Activated naive CD8-positive, alpha-beta T cell treated with anti-CD3 and anti-CD28 coated beads, Interleukin-2, amount 50 U/mL, for 24 hours (primary cell): ENCODE results near the gene OR52A1.

Source experiments
- ATAC-seq: fragments of 150-1000 bp; cut with Tn5 transposase; one replicate; pipeline ENCODE4 v1.10.0; 2021
- DNase-seq: peaks from one replicate; pipeline ENCODE4 v3.0.0; 2021
- H3K27ac Mint-ChIP-seq: one replicate; pipeline ENCODE4 v1.8.0; 2021; ENCODE audit warnings: mild to moderate bottlenecking, mixed read lengths
- H3K27me3 Mint-ChIP-seq: one replicate; pipeline ENCODE4 v1.8.0; 2021; ENCODE audit warnings: mixed read lengths
- H3K36me3 Mint-ChIP-seq: one replicate; pipeline ENCODE4 v1.8.0; 2021; ENCODE audit warnings: low read depth, mixed read lengths
- H3K4me1 Mint-ChIP-seq: one replicate; pipeline ENCODE4 v1.8.0; 2021; ENCODE audit warnings: mixed read lengths
- H3K4me3 Mint-ChIP-seq: one replicate; pipeline ENCODE4 v1.8.0; 2021; ENCODE audit warnings: mild to moderate bottlenecking, moderate library complexity, mixed read lengths
- H3K9me3 Mint-ChIP-seq: one replicate; pipeline ENCODE4 v1.8.0; 2021; ENCODE audit warnings: mixed read lengths

Gene OR52A1

DNA sequence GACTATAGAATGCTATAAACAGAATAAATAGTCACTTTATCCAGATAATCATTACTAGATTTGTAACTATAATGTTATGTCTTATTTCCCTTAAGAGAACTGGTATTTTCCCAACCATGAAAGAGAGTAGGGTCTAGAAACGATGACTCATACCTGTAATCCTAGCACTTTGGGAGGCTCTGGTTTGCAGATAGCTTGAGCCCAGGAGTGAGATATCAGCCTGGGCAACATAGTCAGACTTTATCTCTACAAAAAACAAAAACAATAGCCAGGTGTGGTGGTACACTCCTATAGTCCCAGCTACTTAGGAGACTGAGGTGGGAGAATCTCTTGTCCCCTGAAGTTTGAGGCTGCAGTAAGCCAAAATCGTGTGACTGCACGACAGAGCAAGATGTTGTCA is 47.3 kb downstream of the OR52A1 start:
- ATAC-seq (no peak), DNase-seq (no peak)
- Mint-ChIP-seq H3K4me1 (no peaks in the 10 kb centered on the region), H3K9me3 (no peaks in the 10 kb centered on the region), H3K4me3 (no peak overlapping the region), H3K27ac (no peak overlapping the region), H3K36me3 (no peaks in the 10 kb centered on the region), H3K27me3 (peaks cover 4% of the 10 kb centered on the region)

DNA sequence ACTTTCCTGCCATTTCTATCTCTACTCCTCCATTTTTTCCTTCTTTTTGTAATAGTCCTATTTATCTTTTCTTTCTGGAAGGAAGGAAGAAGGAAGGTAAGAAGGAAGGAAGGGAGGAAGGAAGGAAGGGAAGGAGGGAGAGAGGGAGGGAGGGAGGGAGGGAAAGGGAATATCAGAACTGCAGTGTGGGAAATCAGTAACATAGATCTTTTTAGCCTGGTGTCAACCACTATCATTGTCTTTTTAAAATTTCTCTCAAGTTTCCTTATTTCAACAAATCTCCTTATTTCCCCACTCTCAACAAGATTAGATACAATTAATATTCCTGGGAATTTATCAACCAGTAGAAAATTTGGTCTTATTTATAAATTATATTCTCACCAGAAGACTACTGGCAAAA is 51.5 kb downstream of the OR52A1 start:
- no peak for DNase-seq
- Mint-ChIP-seq H3K4me3 (no peak overlapping the region), H3K36me3 (no peaks in the 10 kb centered on the region), H3K27ac (no peak overlapping the region), H3K4me1 (no peaks in the 10 kb centered on the region), H3K9me3 (no peaks in the 10 kb centered on the region), H3K27me3 (peaks cover 5% of the 10 kb centered on the region)
- ATAC-seq, result no peak

DNA sequence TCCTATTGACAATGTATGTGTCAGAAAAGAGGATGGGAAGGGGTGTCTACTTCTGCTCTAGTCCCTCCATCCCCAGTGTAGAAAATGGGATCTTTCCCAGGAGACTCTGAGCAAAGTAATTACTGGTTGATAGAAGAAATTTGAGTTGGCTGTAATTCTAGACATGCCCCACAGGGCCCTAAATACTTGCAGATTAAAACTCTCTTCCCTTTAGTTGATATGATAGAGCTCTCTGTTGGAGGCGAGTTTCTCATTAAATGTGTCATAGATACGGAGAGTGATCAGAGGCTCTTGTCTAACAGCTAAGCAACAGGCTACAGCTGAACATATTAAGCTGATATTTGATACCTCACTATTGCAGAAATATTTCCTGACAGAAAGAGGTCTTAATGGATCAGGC is 52.3 kb downstream of the OR52A1 start:
- H3K36me3 Mint-ChIP-seq, result no peaks in the 10 kb centered on the region
- ATAC-seq (no peak), DNase-seq (no peak)
- H3K27me3 Mint-ChIP-seq, result peaks cover 5% of the 10 kb centered on the region
- H3K27ac Mint-ChIP-seq, result no peak overlapping the region
- H3K4me1 Mint-ChIP-seq, result no peaks in the 10 kb centered on the region
- no peak overlapping the region for H3K4me3 Mint-ChIP-seq
- H3K9me3 Mint-ChIP-seq, result no peaks in the 10 kb centered on the region

DNA sequence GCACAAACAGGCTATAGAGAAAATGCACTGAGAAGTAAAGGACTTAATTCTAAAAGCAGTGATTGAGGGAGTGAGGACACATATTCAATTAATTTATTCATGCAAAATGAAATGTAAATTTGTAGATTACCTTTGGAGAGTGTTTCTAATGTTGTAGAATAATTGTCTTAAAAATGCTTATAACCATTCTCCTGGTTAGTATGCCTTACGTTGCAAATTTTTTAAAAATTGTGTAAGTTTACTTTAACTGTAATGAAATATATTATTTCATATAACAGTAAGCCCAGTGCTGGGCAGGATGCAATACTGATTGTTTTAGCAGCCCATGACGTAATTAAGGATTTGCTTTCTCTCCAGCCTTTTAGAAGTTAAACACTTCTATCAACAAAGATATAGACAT is 58.5 kb downstream of the OR52A1 start:
- no peaks in the 10 kb centered on the region for H3K36me3 Mint-ChIP-seq
- peaks cover 3% of the 10 kb centered on the region for H3K27me3 Mint-ChIP-seq
- ATAC-seq, result no peak
- H3K4me3 Mint-ChIP-seq, result no peak overlapping the region
- no peaks in the 10 kb centered on the region for H3K4me1 Mint-ChIP-seq
- DNase-seq, result no peak
- H3K9me3 Mint-ChIP-seq, result peaks cover 4% of the 10 kb centered on the region
- H3K27ac Mint-ChIP-seq, result no peak overlapping the region
